Upper lobe of left lung (tissue), 4 donors: ENCODE measurements around the gene MAP2K5.

Experiments
- CTCF ChIP-seq, 6 experiments: fragments of 450-650 bp in 4 of 6; fragments of 200-600 bp in 2 of 6; sonication (generic) in 2 of 6; IDR thresholded peaks; one replicate each; pipeline ENCODE4 v1.5.1; 2016 to 2019; ENCODE audit warnings: antibody characterized with exemption in 6 of 6
- POLR2A ChIP-seq, 4 donors: fragments of 450-650 bp; IDR thresholded peaks; one replicate each; pipeline ENCODE4 v1.5.1; 2016 to 2017; ENCODE audit warnings: antibody characterized with exemption in 4 of 4, mild to moderate bottlenecking in 2 of 4

DNA sequence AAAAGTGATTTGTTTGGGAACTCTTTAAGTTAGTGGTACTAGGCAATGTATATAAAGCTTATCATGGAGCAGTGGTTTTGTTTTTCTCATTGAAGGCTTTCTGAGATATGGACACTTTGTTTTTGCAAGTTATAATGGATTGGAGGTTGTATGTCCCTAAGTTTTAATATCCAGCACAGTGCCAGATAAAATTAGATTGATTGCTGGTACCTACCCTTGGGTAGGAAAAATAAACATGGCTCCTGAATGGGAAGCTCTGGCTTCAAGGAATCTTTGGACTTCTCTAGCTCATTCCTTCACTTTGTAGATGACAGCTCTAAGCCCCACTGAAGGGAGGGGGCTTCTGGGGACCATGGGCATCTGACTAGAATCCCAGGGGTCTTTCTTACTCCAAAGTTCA, 201.1 kb downstream of the MAP2K5 start:
- TF ChIP-seq CTCF (IDR thresholded peaks at IDR 0.05) (no peak), POLR2A (IDR thresholded peaks at IDR 0.05) (no peak)
